CD4-positive, alpha-beta T cell treated with Interleukin-4 for 4 hours (primary cell): ENCODE results near the gene CFAP300.

Experiments used
- DNase-seq: peaks from one replicate; pipeline ENCODE4 v3.0.0-alpha.2; 2020

The CFAP300 gene

DNA sequence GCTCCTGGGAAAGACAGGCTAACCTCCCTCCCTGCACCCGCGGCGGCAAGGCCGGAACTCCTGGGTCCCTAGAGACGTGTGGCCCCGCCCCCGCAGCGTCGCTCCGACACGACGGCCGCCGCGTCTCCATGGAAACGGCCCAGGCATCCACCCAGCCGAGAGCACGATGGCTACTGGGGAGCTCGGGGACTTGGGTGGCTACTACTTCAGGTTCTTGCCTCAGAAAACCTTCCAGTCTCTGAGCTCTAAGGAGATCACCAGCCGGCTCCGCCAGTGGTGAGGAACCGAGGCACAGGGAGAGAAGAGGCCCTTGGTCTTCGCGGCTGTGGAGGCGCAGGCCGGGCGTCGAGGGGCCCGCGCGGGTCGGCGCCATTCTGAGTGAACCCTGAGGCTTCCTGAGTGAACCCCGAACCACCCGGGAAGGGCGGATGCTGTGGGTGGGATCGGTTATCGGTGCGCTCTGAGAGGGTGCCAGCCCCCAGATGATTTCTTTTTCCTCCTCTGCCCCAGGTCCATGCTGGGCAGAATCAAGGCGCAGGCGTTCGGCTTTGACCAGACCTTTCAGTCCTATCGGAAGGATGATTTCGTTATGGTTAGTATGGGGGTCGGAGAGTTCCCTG, at the start of gene CFAP300:
Gene CFAP300 (plus strand): TSS at position 133 of the 620 bp plus-strand sequence. CDS start 34 bp downstream, at position 167.
- DNase-seq, result peak; percentile 24

DNA sequence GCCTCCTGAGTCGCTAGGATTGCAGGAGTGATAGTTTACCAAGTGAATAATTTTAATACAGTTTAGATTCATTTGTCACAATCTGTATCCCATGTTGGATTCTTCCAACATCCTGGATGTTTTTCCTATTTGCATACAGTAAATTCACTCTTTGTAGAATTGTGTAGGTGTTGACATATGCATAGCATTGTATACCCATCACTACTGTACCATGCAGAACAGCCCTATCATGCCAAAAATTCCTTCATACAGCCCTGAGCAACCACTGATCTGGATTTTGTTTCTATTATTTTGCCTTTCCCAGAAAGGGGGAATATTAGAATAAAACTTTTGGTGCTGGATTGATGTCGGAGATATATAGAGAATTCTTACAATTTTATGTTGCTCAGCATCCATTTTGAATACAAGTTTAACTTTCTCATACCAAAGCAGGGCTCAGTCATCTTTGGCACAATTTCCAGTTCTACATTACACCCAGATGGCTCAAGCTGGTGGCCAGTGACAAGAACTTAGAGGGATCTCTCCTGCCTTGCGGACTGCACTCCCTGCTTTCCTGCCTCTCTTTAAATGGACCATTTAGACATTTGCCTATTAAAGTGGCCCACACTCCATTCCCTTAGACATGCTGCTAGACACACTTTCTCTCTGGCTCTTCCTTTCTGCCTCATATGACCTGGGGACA, 45.4 kb upstream of the CFAP300 start:
- DNase-seq, result no peak

- DNase-seq, result no peak
Measured at GRCh38 chr11:102004220-102004619, 43.0 kb upstream of the CFAP300 start.

DNA sequence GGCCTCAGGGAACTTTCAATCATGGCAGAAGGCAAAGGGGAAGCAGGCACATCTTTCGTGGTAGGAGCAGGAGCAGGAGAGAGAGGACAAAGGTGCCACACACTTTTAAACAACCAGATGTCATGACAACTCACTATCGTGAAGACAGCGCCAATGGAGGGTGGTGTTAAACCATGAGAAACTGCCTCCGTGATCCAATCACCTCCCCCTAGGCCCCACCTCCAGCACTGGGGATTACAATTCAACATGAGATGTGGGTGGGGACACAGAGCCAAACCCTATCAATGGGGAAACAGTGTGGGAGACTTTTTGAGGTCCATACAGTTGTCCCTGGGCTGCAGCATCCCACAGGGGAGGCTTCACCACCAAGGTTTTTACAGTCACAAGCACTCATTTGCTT, 41.9 kb upstream of the CFAP300 start:
- DNase-seq, result no peak

DNA sequence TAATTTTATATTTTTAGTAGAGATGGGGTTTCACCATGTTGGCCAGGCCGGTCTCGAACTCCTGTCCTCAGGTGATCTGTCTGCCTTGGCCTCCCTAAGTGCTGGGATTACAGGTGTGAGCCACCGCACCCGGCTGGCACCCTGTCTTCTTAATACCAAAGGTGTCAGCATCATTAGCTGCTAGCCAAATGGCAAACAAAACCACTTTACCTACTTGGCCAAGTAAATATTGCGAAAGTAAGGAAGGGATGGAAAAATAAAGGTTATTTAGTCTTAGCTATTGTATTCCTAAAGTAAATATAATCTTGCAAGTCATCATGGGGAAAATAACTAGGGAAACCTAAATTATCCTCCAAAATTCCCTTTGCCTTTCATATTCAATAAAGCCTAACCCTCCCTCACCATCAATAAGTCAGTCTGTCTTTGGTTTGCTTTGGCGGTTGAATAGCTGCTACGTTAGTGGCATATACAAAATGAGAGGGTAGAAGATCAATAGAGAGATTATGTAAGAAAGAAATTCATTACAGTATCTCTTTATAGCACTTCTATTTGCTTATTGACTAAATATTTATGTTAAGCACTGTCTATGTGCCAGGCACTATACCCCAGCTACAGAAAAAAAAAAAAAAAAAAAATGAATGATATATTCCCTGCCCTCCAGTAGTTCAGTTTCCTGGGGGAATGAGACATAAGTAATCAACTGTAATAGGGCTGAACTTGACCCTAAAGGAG, 40.2 kb upstream of the CFAP300 start:
- DNase-seq, result no peak

DNA sequence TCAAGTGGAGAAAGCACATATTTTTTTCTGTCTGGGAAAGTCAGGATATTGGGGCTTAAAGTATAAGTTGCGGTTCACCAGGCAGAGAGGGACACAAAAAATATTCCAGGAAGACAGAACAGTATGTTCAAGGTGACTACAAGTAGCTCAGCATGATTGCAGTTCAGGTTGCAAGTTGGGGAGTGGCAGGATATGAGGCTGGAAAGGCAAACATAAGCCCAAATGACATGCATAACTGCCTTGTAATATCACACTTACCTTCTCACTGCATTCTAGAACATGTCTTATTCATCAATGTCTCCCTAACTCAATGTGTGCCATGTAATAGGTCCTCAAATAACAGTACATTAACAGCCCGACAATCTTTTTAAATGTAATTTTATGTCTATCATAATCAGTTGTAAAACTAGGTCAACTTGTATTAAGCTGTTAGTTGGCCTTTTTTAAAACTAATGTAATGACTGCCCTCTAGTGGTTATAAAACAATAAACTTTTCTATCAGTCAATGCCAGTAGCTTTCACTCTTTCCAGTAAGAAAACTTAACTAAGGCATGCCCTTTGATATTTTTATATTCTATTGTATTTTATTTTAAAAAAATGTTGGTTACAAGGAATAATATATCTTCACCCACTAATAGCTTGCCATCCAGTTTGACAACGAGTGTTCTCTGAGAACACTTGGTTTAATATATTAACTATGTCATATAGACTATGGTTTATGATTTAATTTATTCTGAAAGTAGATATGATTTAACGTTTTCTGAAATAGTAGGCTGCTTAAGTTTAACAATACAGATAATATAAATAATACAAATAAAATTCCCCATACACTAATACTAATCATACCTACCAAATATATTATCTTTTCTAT, 39.4 kb upstream of the CFAP300 start:
- DNase-seq, result peak; percentile 48

DNA sequence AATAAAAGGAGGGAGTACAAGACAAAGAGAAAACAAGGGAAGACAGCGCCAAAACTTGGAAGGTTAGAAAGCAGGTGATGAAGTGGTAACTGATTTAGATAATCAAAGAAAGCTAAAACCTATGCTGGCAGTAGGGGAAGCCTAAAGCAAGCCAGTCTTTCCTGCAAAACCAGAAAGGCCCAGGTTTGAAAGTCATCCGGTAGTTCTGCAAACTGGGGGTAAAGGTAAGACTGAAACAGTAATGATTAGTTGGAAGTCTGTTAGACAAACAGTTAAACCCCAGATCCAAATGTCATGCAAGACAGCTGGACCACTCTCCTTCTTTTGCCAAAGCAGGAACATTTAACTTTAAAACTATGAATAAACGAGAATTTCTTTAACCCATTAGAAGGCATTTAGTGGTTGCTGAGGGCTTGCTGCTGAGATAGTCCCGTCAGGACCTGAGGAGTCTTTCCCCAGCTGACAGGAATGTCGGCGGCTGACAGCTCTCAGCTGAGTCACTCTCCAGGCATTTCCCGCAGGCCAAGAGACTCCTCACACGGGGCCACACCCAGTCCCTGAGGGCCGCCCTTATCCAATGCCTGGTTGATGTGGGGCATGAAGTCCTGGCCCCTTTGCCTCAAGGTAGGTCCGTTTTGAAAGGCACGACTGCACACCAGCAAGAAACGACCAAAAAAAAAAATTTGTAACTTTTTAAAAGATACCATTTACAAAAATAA, 36.3 kb upstream of the CFAP300 start:
- DNase-seq, result no peak

GRCh38 chr11:102012946-102013345, 34.3 kb upstream of the CFAP300 start:
- DNase-seq, result no peak

DNA sequence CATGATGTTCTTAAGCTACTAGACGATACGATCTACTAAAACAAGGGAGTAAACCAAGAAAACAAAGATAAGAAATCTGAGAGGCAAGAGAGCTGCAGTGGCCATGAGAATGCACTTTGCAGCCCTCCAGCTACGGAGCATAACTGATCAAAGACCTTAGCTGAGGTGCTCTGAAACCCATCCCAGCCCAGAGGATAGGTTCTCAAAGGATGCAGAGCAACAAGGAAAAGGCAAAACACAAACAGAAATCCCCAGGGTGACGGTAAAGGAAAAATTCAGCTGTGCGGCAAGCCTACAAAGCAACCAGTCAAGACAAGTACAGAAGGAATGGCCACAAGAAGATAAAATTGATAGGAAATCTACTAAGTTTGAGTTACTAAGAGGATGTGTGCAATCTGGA, 32.5 kb upstream of the CFAP300 start:
- DNase-seq, result no peak

GRCh38 chr11:102017026-102017425, 30.2 kb upstream of the CFAP300 start:
- no peak for DNase-seq

GRCh38 chr11:102026217-102026616, 21.0 kb upstream of the CFAP300 start:
- no peak for DNase-seq

- DNase-seq, result no peak
Measured at GRCh38 chr11:102026959-102027358, 20.3 kb upstream of the CFAP300 start.

GRCh38 chr11:102036757-102037156, 10.5 kb upstream of the CFAP300 start:
- DNase-seq, result no peak

- no peak for DNase-seq
Measured at GRCh38 chr11:102046841-102047240, 396 bp upstream of the CFAP300 start.

- no peak for DNase-seq
Measured at GRCh38 chr11:102050927-102051575, 3.8 kb downstream of the CFAP300 start.

DNA sequence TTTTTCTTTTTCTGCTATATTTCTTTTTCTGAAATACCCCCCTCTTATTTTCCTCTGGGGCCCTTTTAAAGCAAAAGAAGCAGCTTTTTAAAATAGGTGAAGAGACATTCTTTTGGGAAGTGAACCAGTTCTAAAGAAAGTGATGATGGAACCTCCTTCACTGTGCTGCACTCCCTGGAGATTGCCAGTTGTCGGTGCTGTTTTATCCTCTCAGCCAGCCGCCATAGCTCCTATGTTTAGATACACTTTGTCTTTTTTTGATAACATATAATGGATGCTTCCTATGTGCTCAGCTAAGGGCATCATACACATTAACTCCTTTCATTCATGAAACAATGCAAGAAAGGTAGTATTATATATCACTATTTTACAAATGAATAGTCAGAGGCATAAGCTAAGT, 14.0 kb downstream of the CFAP300 start:
- DNase-seq, result no peak

- DNase-seq, result no peak
Measured at GRCh38 chr11:102062106-102062505, 14.9 kb downstream of the CFAP300 start.

GRCh38 chr11:102064316-102064715, 17.1 kb downstream of the CFAP300 start:
- no peak for DNase-seq

DNA sequence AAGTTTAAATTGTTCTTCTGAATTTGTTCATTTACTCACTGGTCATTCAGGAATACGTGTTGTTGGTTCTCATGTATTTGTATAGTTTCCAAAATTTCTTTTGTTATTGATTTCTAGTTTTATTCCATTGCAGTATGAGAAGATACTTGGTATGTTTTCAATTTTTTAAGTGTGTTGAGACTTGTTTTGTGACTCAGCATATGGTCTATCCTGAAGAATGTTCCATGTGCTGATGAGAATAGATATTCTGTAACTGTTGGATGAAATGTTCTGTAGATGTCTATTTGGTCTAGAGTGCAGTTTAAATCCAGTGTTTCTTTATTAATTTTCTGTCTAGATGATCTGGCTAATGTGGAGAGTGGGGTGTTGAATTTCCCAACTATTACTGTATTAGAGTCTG, 23.5 kb downstream of the CFAP300 start:
- DNase-seq, result no peak

- no peak for DNase-seq
Measured at GRCh38 chr11:102071497-102072472, 24.5 kb downstream of the CFAP300 start.

DNA sequence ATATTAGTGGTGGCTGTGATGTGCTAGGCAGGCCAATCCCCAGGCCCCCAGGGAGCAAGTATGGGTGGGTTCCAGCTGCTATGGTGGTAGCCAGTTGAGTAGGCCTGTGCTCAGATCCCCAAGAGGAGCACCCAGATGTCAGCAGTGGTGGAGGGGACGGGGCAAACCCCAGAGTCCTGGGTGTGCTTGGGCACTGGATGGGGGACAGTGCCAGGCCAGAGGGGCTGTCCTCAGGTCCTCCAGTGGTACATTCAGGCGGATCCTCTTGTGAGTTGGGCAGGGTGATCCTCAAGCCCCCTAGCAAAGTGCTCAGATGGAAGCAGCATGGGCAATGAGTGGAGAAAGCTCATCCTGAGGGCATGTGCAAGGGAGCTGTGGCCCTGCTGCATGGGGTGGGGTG, 26.0 kb downstream of the CFAP300 start:
- no peak for DNase-seq
